SW 1271 (cell line): Measurements from ENCODE around the gene APC2.
"Not testable (repeated sequence)": the region's sequence is repeated elsewhere in the genome, so short reads cannot be mapped to it uniquely, and the experiment has no call there.

ENCODE experiments used
- DNase-seq, 2 experiments: peaks; one replicate each; lab custom pipeline; 2025; lab: John Stamatoyannopoulos, UW

APC2 gene

GRCh38 chr19:1428738-1429391 lies 21.1 kb upstream of the APC2 start:
- DNase-seq: no peak

GRCh38 chr19:1429750-1430149 lies 20.2 kb upstream of the APC2 start:
- DNase-seq: no peak

GRCh38 chr19:1430246-1430645 lies 19.7 kb upstream of the APC2 start:
- DNase-seq: no peak

- DNase-seq: no peak
Measured at GRCh38 chr19:1431759-1432506, 18.0 kb upstream of the APC2 start.

GRCh38 chr19:1432507-1432887 lies 17.4 kb upstream of the APC2 start:
- DNase-seq: no peak

GRCh38 chr19:1433119-1434039 lies 16.5 kb upstream of the APC2 start:
- DNase-seq: no peak

GRCh38 chr19:1434040-1434366 lies 15.9 kb upstream of the APC2 start:
- DNase-seq: no peak

GRCh38 chr19:1434577-1435060 lies 15.3 kb upstream of the APC2 start:
- DNase-seq: no peak

GRCh38 chr19:1435378-1435989 lies 14.4 kb upstream of the APC2 start:
- DNase-seq: no peak

- no peak for DNase-seq
Measured at GRCh38 chr19:1437609-1438008, 12.3 kb upstream of the APC2 start.

GRCh38 chr19:1438035-1438932 lies 11.6 kb upstream of the APC2 start, which contains the start of gene RPS15:
RPS15 (plus strand) TSS chr19:1438396; CDS start chr19:1438426, 30 bp downstream.
- DNase-seq: peak; percentile 76 to 87

- DNase-seq: no peak
Measured at GRCh38 chr19:1438933-1439354, 11.0 kb upstream of the APC2 start.

- DNase-seq: not testable (repeated sequence)
Measured at GRCh38 chr19:1439525-1440417, 10.2 kb upstream of the APC2 start.

GRCh38 chr19:1440418-1440801 lies 9.5 kb upstream of the APC2 start:
- DNase-seq: no peak

- no peak for DNase-seq
Measured at GRCh38 chr19:1441022-1441426, 8.9 kb upstream of the APC2 start.

- no peak for DNase-seq
Measured at GRCh38 chr19:1441677-1442438, 8.1 kb upstream of the APC2 start.

- peak; percentile 55 to 57 for DNase-seq
Measured at GRCh38 chr19:1445185-1445931, 4.6 kb upstream of the APC2 start.

- peak in 1 of 2 experiments; percentile 13 for DNase-seq
Measured at GRCh38 chr19:1445932-1446712, 3.8 kb upstream of the APC2 start.
